HG03520 (cell line): Measurements from ENCODE around the gene KLHL24.
"Not testable (repeated sequence)": the region's sequence is repeated elsewhere in the genome, so short reads cannot be mapped to it uniquely, and the experiment has no call there.

Experiments
- ATAC-seq: cut with Tn5 transposase; IDR thresholded peaks from one replicate; pipeline ENCODE4 v1.9.1; 2021; ENCODE audit warnings: mild to moderate bottlenecking, moderate library complexity; ENCODE audit not compliant: unreplicated experiment

Gene KLHL24, protein sequence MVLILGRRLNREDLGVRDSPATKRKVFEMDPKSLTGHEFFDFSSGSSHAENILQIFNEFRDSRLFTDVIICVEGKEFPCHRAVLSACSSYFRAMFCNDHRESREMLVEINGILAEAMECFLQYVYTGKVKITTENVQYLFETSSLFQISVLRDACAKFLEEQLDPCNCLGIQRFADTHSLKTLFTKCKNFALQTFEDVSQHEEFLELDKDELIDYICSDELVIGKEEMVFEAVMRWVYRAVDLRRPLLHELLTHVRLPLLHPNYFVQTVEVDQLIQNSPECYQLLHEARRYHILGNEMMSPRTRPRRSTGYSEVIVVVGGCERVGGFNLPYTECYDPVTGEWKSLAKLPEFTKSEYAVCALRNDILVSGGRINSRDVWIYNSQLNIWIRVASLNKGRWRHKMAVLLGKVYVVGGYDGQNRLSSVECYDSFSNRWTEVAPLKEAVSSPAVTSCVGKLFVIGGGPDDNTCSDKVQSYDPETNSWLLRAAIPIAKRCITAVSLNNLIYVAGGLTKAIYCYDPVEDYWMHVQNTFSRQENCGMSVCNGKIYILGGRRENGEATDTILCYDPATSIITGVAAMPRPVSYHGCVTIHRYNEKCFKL

DNA sequence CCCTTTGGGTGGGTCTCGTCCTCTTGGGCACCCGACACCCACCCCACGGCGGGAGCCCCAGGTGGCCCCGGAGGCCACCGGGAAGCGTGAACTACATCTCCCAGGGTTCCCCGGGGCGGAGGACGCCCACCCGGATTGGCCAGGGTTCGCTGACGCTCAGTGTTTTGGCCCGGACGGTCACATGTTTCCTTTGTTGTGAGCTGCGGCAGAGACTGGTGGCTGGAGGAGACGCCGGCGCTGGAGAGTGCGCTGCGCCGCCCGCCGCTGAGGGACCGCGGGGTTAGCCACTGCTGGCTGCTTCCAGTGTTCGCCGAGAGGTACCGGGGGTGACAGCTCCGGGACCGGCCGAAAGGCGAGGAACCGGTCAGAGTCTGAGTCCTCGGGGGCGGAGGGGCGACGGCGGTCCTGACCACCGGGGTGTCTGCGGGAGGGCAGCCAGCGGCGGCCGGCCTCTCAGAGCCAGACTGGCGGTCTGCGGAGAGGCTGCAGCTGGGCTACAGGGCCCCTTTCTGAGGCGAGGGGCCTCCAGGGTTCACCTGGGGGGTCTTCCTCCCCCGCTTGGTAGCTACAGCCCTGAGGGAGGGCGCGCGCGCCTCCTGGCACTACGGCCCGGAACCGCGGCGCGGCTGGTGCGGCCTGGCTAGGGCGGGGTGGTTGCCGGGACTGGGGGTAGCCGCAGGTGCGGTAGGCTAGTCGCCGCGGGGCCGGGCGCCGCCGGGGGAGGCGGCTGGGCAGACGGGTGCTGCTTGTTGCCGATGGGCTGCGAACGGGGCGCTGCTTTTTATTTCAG is at the start of gene KLHL24:
Gene KLHL24 (plus strand): TSS at position 193 of the 790 bp plus-strand sequence. CDS start 14,734 bp downstream, outside the sequence.
- peak; percentile 88 for ATAC-seq

DNA sequence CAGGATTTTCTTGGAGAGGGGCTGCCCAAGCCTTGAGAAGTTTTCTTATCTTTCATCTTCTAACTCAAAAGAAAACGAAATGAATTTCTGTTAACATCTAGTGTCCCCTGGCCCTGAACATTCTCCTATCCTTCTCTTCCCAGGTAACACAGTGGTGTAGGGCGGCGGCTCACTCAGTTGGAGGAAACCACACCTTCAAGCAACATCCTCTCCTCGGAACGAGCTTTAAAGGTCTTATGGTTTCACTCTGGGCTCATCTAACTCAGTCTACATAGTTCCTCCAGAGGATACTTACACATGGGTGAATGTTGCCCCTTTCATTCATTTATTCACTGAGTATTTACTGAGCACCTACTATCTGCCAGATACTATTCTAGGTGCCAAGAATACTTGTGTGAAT is 48.9 kb upstream of the KLHL24 start:
- no peak for ATAC-seq

DNA sequence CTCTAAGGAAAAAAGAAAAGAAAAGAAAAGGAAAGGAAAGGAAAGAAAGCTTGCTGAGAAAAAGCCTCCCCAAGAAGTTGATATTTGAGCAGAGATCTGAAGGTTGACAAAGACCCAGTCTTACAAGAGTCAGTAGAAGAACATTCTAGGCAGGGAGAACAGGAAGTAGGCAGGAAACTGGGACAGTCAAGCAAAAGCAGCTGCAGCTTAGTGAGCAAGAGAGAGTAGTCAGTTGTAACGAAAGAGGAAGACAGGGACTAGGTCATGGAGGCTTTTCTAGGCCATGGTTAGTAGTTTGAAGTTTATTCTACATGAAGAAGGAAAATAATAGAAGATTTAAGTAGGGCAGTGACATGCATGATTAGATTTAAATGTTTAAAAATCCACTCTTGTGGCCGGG is 48.1 kb upstream of the KLHL24 start:
- no peak for ATAC-seq

DNA sequence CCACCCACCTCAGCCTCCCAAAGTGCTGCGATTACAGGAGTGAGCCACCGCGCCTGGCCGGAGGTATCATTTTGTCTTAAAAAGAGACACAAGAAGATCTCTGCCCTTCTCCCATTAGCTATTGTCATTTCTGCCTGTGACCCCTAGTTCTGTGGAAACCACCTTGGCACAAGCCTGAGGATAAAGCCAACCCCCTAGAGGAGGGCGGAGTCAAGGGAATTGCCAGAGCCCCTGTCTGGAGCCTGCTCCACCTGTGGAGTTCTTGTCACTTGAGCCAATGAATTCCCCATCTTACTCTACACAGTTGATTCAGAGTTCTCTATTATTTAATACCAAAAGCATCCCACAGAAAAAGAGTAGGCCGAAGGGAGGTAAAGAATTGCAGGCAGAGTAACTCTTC is 45.0 kb upstream of the KLHL24 start:
- no peak for ATAC-seq

DNA sequence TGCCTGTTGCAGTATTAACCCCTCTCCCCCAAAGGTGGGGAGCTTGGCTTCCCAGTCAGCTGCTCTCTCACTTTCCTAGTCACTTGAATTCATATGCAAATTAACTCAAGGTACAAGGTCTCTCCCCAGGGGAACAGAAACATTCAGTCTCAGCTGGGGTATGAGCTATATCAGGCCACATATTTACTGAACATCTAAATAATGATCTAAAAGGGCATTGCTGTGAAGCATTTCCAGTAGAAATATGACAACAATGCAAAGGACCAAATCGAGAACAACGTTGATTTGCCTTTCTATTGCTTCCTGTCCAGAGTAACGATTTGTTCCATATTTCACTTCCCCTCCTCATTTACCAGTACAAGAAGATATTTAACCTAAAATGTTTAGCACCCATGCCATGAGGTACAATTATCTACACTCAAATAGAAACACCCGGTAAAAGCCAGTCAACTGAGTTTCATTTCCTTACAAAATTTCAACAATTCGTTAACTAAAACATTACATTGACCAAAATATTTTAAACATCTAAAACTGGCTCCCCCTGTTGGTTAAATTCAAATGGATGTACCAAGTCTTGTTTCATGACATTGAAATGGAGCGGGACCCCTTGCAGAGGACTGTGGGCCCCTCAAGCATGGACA is 43.4 kb upstream of the KLHL24 start:
- ATAC-seq: peak; percentile 91

DNA sequence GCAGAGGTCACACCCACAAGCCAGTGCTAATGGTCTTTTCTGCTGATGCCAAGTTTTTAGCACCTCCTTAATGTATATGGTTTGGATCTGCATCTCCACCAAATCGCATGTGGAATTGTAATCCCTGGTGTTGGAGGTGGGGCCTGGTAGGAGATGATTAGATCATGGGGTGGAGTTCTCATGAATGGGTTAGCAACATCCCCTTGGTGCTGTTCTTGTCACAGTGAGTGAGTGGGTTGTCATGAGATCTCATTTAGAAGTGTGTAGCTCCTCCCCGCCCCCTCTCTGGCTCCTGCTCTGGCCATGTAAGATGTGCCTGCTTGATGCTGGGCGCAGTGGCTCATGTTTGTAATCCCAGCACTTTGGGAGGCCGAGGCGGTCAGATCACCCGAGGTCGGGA is 42.6 kb upstream of the KLHL24 start:
- ATAC-seq: no peak

DNA sequence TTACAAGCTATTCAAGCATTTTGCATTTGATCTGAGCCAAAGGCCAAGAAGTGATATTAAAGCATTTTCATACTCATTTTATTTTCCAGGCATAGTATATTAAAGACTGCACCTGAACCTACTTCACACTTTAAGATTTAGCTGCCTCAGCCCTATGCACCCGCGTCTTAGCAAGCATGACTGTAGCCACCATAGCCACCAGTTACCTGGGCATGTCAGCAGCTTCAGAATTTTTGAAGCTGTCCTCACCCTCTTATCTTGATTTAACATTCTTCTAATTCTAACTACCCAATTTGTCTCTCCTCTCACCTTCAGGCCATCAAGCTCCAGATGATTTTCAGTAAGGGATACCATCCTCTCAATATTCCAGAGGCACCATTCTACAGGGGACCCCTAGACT is 40.8 kb upstream of the KLHL24 start:
- ATAC-seq: no peak

DNA sequence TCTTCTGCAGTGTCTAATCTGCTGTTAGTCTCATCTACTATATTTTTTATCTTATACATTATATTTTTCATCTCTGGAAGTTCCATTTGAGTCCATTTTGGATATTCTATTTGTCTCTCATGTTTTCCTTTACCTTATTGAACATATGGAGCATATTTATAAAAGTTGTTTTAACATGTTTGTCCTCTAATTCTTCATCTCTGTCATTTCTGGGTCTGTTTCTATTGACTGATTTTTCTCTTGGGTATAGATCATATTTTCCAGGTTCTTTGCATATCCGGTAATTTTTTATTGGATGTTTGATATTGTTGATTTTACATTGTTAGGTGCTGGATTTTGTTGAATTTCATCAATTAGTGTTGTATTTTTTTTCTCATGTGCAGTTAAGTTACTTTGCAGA is 37.5 kb upstream of the KLHL24 start:
- ATAC-seq: no peak

DNA sequence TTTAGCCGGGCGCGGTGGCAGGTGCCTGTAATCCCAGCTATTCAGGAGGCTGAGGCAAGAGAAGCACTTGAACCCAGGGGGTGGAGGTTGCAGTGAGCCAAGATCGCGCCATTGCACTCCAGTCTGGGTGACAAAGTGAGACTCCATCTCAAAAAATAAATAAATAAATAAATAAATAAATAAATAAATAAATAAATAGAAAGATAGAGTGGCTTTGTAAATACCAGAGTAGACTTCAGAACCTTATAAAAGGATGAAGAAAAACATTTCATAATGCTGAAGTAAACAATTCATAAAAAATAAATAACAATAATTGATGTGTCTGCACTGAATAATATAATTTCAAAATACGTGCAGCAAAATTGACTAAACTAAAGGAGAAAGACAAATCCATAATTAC is 24.1 kb upstream of the KLHL24 start:
- ATAC-seq: not testable (repeated sequence)

DNA sequence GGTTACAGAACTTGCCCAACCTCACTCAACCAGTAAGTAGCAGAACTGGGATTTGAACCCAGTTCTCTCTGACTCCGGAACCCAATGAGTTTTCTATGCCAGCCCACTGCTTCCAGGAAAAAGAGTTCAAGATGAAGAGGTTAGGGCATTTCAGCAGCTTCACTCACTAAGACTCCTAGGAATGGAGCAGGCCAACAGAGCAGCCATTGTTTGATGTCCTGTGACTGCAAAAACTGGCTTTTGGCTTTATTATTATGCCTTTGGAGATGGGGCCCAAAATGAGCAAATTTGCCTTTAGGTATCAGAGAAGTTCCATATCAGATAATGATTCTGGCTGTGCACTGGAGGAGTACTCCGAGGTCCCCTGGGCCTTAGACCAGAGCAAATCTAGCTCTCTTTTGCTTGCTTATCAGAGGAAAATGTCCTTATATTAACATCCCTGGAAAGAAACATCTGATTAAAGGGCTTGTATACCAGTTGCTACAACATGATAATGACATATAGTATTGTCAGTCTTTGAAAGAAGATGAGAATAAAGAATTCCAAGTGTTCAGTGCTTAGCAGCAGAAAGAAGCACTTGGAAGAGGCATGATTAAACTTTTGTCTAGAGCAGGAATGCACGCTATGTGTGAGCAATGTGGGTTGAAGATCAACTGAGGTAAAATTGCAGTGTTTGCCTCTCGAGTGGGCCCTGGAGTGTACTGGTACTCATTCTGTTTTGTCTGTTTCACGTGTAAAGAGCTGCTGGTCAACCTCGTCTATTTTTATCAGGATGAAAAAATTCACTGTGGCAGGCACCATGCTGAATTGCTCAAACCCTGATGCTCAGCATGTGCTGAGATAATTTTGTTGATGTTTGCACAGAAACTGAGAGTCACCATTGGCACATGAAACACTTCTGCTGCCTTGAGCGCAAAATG is 21.8 kb upstream of the KLHL24 start:
- ATAC-seq: no peak

DNA sequence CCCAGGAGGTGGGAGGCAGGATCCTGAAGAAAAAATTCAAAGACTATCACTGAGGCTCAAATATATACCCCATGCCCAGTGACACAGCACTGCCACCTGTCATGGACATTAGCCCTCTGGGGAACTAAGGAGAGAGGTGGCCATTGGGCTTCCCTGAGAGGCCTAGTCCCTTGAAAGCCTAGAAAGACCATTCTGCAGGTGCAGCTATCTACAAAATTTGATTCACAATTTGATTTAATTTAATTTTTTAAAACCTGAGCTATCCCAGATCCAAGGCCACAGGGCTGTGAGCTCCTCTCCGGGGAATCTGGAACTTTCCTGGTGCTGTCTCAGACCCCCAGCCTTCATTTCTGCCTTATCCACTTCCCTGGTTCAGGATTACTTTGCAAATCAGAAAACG is 16.9 kb upstream of the KLHL24 start:
- ATAC-seq: no peak

DNA sequence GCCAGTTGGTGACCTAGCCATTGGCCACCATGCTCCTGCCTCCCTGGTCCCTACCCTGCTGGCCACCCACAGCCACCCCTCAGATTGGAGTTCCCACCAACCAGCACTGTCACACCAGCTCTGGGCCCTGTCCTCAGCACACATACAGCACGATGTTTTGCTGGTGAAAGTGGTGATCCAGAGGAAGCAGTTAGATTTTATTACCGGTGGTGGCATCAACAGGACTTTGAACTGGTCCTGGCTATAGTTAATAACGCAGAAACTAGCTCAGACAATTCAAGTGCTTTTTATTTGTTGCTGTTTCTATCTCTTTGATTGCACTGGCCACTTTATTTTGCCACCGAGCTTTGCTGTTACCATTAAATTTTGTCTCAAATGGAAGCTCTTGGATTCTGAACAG is 16.4 kb upstream of the KLHL24 start:
- ATAC-seq: no peak

DNA sequence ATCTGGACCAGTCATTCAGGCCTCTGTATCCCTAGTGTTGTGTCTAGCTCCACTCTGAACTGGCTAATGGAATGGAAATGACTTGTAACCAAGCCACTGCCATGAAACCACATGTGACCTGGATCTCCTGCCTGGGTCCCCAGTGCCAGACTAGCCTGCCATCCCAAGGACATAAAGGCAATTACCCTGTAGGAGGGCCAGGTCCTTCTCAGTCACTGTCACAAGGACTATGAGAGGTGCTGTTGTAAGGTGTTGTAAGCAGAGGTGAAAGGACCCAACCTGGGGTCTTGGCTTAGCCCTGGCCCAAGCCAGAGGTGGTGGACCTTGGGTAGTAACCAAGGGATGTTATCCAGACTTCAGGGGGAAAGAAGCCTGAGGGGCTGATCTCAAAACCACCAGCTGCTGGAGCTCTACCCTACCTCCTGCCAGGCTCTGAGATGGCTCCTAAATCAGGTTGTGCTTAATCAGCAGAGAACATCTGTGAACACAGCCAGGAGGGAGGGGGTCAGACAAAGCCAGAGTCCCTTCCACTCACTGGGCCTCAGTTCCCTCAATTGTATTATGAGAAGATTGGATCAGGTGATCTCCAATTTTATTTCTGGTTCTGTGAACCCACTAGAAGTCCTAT is 15.7 kb upstream of the KLHL24 start:
- ATAC-seq: no peak

DNA sequence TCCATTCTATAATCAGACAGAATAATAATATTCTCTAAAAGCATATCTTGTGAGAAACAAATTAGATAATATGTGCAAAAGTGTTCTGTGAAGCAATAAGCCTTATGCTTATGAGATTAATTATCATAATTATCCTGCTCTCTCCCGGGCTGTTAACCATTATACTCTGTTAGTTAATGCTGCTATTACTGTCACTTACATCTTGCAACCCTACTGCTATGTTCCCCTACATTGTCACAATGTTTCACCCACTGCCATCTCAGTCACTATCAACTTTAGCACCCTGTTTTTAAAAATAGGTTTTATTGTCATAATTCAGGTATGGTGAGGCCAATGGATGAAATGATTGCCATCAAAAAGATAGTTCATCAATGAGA is 15.2 kb upstream of the KLHL24 start:
- no peak for ATAC-seq

DNA sequence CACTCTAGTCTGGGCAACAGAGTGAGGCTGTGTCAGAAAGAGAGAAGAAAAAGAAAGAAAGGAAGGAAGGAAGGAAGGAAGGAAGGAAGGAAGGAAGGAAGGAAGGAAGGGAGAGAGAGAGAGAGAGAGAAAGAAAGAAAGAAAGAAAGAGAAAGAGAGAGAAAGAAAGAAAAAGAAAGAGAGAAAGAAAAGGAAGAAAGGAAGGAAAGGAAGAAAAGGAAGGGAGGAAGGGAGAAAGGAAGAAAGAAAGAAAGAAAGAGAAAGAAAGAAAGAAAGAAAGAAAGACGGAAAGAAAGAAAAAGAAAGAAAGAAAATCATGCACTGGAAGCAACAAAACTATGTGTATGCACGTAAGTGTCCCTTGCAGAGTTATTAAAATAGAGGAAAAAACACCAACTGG is 12.9 kb upstream of the KLHL24 start:
- ATAC-seq: not testable (repeated sequence)

DNA sequence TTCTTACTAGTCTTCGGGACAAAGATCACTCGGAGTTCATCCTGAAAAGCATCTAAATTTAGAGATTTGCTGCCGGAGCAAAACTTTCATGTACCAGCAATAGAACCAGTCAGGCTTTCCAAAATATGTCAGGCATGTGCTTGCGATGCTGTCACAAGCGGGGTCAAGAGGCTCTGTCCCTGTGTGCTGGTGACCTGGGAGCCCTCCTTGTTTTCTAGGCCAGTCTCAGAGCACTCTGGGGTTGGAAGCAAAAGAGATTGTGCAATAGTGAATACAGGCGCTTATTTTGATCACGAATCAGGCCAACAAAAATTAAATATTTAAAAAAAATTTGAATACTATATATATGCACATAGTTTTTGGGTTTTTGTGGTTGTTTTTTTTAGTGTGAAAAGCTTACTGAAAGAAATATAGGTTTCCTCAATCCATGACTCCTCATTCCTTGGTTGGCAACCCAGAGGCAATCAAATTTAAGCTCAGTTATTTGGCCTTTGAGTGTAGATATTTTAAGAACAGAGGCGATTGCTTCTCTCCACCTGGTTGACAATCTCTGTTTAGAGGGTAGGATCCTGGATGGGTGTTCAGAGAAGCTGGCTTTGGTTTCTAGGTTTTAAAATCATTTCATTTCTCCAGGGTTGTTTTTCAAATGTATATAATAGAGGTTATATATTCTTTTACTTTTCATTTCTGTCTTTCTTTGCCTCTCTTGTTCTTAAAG is 8.4 kb upstream of the KLHL24 start:
- ATAC-seq: no peak

DNA sequence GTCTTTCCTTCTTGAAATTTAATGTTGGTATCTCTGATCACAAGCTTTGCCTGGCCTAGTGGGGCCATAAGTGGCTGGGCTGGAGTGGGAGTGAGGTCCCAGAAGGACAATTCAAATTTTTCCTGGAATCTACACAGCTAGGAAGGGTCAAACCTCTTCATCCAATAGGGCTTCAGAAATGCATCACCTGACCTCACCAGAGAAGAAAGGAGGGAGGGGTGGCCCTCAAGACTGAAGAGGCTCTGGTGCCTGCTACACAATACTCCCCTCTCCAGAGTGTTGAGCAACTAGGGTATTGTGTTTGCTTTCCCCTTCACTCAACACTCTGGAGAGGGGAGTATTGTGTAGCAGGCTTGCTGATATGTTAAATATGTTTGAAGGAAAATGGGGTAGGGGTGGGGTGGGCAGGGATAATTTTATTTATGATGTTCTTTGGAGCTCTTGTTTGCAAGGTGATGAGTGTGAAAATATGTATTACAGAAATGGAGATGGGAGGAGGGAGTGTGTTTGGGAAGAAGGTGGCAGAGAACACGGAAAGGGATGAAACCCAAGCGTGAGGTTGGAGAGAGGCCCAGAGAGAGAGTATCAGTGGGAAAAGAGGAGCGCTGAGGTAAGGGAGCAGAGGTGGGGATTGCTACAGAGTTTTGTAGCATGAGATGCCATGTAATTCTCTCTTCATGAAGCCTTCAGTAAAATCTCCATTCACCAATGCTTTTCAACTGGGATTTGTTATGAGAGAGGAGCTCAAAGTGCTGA is 5.7 kb upstream of the KLHL24 start:
- ATAC-seq: no peak

DNA sequence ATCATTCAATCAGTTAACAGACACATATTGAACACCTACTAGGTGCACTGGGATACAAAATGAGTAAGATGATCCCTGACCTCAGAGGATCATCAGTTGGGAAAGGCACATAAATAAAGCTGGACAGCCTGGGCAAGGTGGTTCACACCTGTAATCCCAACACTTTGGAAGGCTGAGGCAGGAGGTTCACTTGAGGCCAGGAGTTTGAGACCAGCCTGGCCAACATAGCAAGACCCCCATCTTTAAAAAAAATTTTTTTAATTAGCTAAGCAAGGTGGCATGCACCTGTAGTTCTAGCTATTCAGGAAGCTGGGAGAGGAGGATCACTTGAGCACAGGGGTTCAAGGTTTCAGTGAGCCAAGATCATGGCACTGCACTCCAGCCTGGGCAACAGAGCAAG is 3.7 kb upstream of the KLHL24 start:
- ATAC-seq: no peak

DNA sequence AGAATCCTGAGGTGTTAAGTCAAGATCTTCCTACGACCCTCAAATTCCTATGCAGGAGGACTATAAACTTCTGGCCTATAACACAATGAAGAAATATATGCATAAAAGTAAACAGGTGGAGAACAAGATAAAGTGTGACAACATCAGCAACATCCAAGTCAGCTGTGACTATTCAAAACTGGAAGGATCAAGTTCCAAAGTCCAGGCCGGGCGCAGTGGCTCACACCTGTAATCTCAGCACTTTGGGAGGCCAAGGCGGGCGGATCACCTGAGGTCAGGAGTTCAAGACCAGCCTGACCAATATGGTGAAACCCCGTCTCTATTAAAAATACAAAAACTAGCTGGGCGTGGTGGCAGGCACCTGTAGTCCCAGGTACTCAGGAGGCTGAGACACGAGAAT is 2.7 kb upstream of the KLHL24 start:
- not testable (repeated sequence) for ATAC-seq
